ENCODE results near the gene ATP5F1D. TPM values are rescaled to one million over a fixed set of nuclear protein-coding genes. Genes with fewer than 3 reads are reported as not detected.

The ATP5F1D gene
- total and polyA plus RNA-seq, 2 of the 13 experiments (the other 11 are each of a cell fraction or from before 2014, with no cell fraction given): 39.4 to 78.7 TPM

GRCh38 chr19:1252221-1252820 is 10.8 kb downstream of the ATP5F1D start (continued):
- TF ChIP-seq ARID4A (CRISPR knock-in tag; IDR thresholded peaks at IDR 0.05; ENCODE audit: borderline replicate concordance) (peak; percentile 73; the same call in 1 of the 2 replicates), CREB1 (IDR thresholded peaks at IDR 0.05) (0 out of 2 replicates have a peak, but pooled peaks have one; percentile 4), CREB1 (CRISPR knock-in tag; IDR thresholded peaks at IDR 0.05) (peak; percentile 19; the same call in 1 of the 2 replicates), FOXP1 (IDR thresholded peaks at IDR 0.05) (no peak), FOXP1 (CRISPR knock-in tag; IDR thresholded peaks at IDR 0.05) (peak; percentile 38; the same call in 1 of the 2 replicates), ZNF773 (CRISPR knock-in tag; IDR thresholded peaks at IDR 0.05; ENCODE audit: borderline replicate concordance) (no peak), ZNF275 (CRISPR knock-in tag; IDR thresholded peaks at IDR 0.05; ENCODE audit: borderline replicate concordance) (no peak), DBP (CRISPR knock-in tag; IDR thresholded peaks at IDR 0.05; ENCODE audit: not compliant biosample characterization) (no peak), ZNF709 (CRISPR knock-in tag; IDR thresholded peaks at IDR 0.05) (peak; percentile 37; the same call in 1 of the 2 replicates), MAFF (IDR thresholded peaks at IDR 0.05; ENCODE audit: low read depth, low read length) (no peak), TBX2 (CRISPR knock-in tag; IDR thresholded peaks at IDR 0.05; ENCODE audit: borderline replicate concordance) (peak; percentile 29; the same call in 1 of the 2 replicates), THAP8 (CRISPR knock-in tag; IDR thresholded peaks at IDR 0.05; ENCODE audit: borderline replicate concordance) (no peak), HNRNPL (IDR thresholded peaks at IDR 0.05; ENCODE audit: low read depth, low read length) (peak; percentile 57; the same call in 1 of the 2 replicates), THAP11 (CRISPR knock-in tag; IDR thresholded peaks at IDR 0.05) (peak; percentile 39; the same call in 1 of the 2 replicates), ZNF558 (CRISPR knock-in tag; IDR thresholded peaks at IDR 0.05; ENCODE audit: borderline replicate concordance) (no peak), ZBTB37 (CRISPR knock-in tag; IDR thresholded peaks at IDR 0.05) (no peak), NR0B2 (CRISPR knock-in tag; IDR thresholded peaks at IDR 0.05) (no peak), ZNF34 (CRISPR knock-in tag; IDR thresholded peaks at IDR 0.05; ENCODE audit: borderline replicate concordance) (no peak), BCL6 (CRISPR knock-in tag; IDR thresholded peaks at IDR 0.05) (peak; percentile 63), ZNF781 (CRISPR knock-in tag; IDR thresholded peaks at IDR 0.05; ENCODE audit: borderline replicate concordance, not compliant biosample characterization) (no peak), KLF9 (CRISPR knock-in tag; IDR thresholded peaks at IDR 0.05; ENCODE audit: low read depth) (no peak), ZNF792 (CRISPR knock-in tag; IDR thresholded peaks at IDR 0.05) (no peak)

Data from HepG2 (cell line).